Measurements from ENCODE around the gene ELF5.

GRCh38 chr11:34516247-34517040, 2.9 kb upstream of the ELF5 start:
- no peak for TF ChIP-seq POLR2AphosphoS5 (IDR thresholded peaks at IDR 0.05; ENCODE audit: insufficient read depth, low read depth, low read length)
- no peak for TF ChIP-seq POLR2A (IDR thresholded peaks at IDR 0.05; ENCODE audit: low read depth, low read length)
- no peak for TF ChIP-seq CTCF (IDR thresholded peaks at IDR 0.05; ENCODE audit: extremely low read depth in 1 of 2, insufficient read depth in 1 of 2, low read depth in 1 of 2, low read length in 2 of 2)
- no peak for TF ChIP-seq EZH2 (IDR thresholded peaks at IDR 0.05; ENCODE audit: borderline replicate concordance, low read depth, low read length, severe bottlenecking)
- TF ChIP-seq JUN (IDR thresholded peaks at IDR 0.05; ENCODE audit: borderline replicate concordance, insufficient read depth, insufficient read length, low read depth), result no peak
- no peak for TF ChIP-seq MYC (IDR thresholded peaks at IDR 0.05; ENCODE audit: low read depth, low read length)
- no peak for TF ChIP-seq GATA2 (IDR thresholded peaks at IDR 0.05; ENCODE audit: insufficient read depth, insufficient read length, low read depth, low read length)
- no peak for TF ChIP-seq MAX (IDR thresholded peaks at IDR 0.05; ENCODE audit: insufficient read depth, insufficient read length)

All from endothelial cell of umbilical vein (primary cell).